GM23248 (cell line): ENCODE results near the gene INPP5J. TPM values are rescaled to one million over a fixed set of nuclear protein-coding genes. Genes with fewer than 3 reads are reported as not detected.

ENCODE experiments used
- DNase-seq: peaks from one replicate; pipeline ENCODE4 v3.0.0-alpha.2; 2015
- H2AFZ ChIP-seq: fragments of 200-600 bp; sonication (generic); 2 replicates; pipeline ENCODE4 v1.6.1; 2016; ENCODE audit warnings: antibody characterized with exemption
- H3F3A ChIP-seq: fragments of 200-600 bp; sonication (generic); 2 replicates; pipeline ENCODE4 v1.6.1; 2016; ENCODE audit warnings: mild to moderate bottlenecking, antibody characterized with exemption, mixed run types; ENCODE audit not compliant: insufficient read depth
- H3K27ac ChIP-seq: fragments of 200-600 bp; sonication (generic); 2 replicates; pipeline ENCODE4 v1.5.1; 2016; ENCODE audit warnings: mild to moderate bottlenecking
- H3K27me3 ChIP-seq: fragments of 200-600 bp; sonication (generic); replicated peaks from 2 replicates; pipeline ENCODE4 v1.6.1; 2016; ENCODE audit warnings: mild to moderate bottlenecking; ENCODE audit not compliant: insufficient read depth
- H3K36me3 ChIP-seq: fragments of 200-600 bp; sonication (generic); 2 replicates; pipeline ENCODE4 v1.6.1; 2016; ENCODE audit warnings: low read depth, mild to moderate bottlenecking
- H3K4me1 ChIP-seq: fragments of 200-600 bp; sonication (generic); 2 replicates; pipeline ENCODE4 v1.6.1; 2016; ENCODE audit warnings: mild to moderate bottlenecking; ENCODE audit not compliant: insufficient read depth
- H3K4me2 ChIP-seq: fragments of 200-600 bp; sonication (generic); one replicate; pipeline ENCODE4 v1.6.1; 2016; ENCODE audit warnings: mild to moderate bottlenecking; ENCODE audit not compliant: unreplicated experiment
- H3K4me3 ChIP-seq: fragments of 200-600 bp; sonication (generic); 2 replicates; pipeline ENCODE4 v1.5.1; 2016; ENCODE audit warnings: mild to moderate bottlenecking
- H3K79me2 ChIP-seq: fragments of 200-600 bp; sonication (generic); 2 replicates; pipeline ENCODE4 v1.6.1; 2016; ENCODE audit warnings: mild to moderate bottlenecking; ENCODE audit not compliant: insufficient read depth
- H3K9ac ChIP-seq: fragments of 200-600 bp; sonication (generic); 2 replicates; pipeline ENCODE4 v1.6.1; 2016; ENCODE audit warnings: mild to moderate bottlenecking
- H3K9me2 ChIP-seq: fragments of 200-600 bp; sonication (generic); 2 replicates; pipeline ENCODE4 v1.6.1; 2016; ENCODE audit warnings: mixed run types, mild to moderate bottlenecking, moderate library complexity; ENCODE audit not compliant: insufficient read depth
- H3K9me3 ChIP-seq: fragments of 200-600 bp; sonication (generic); one replicate; pipeline ENCODE4 v1.6.1; 2017; ENCODE audit warnings: low read depth
- H4K20me1 ChIP-seq: fragments of 200-600 bp; sonication (generic); 2 replicates; pipeline ENCODE4 v1.6.0; 2016; ENCODE audit not compliant: insufficient read depth
- EZH2 ChIP-seq: fragments of 200-600 bp; sonication (generic); IDR thresholded peaks from 2 replicates; pipeline ENCODE4 v1.6.1; 2018; ENCODE audit warnings: antibody characterized with exemption, mild to moderate bottlenecking; ENCODE audit not compliant: insufficient read depth, poor library complexity, severe bottlenecking
- EZH2phosphoT487 ChIP-seq: fragments of 200-600 bp; sonication (generic); IDR thresholded peaks from 2 replicates; pipeline ENCODE4 v1.6.1; 2018; ENCODE audit warnings: antibody characterized with exemption, moderate library complexity, mild to moderate bottlenecking, low read depth; ENCODE audit not compliant: insufficient read depth
- WGBS, 2 experiments: methylation state at CpG; one replicate each; pipeline ENCODE4 v1.1.6; 2015 to 2017; ENCODE audit warnings: low lambda C conversion rate in 2 of 2, low coverage in 1 of 2; ENCODE audit errors: missing lambda C conversion rate in 2 of 2; 5-methylcytosine and 5-hydroxymethylcytosine counted together
- in situ Hi-C: fragments of 300-500 bp; cut with MboI; formaldehyde crosslinking; loops from 2 replicates; pipeline ENCODE4 v1.15.0; 2020
- polyA plus RNA-seq: library from polyadenylated mRNA; unstranded; fragments of >200 nt; fragmentation: Nextera tagmentation; extraction: Ambion mirVana; gene quantifications from 2 replicates; pipeline ENCODE4 v1.2.1, GENCODE V29; 2016
- total RNA-seq: library from RNA; depleted of rRNA; stranded (reverse); fragments of >200 nt; shearing (Covaris generic); gene quantifications from 2 replicates; pipeline ENCODE4 v1.2.3, GENCODE V29; 2014

INPP5J gene
- total and polyA plus RNA-seq, 2 experiments from 2014 or later = 0.26 TPM; not detected in 1

GRCh38 chr22:31136155-31136554 is 13.4 kb downstream of the INPP5J start:
- no peak overlapping the region for H2AFZ ChIP-seq
- TF ChIP-seq EZH2 = no peak
- no peak for TF ChIP-seq EZH2phosphoT487
- H3K9me3 ChIP-seq = no peaks in the 10 kb centered on the region
- no peaks in the 10 kb centered on the region for H3F3A ChIP-seq
- H3K36me3 ChIP-seq = no peaks in the 10 kb centered on the region
- H3K9me2 ChIP-seq = no peaks in the 10 kb centered on the region
- no peak overlapping the region for H3K4me3 ChIP-seq
- no peaks in the 10 kb centered on the region for H3K4me1 ChIP-seq
- no peak overlapping the region for H3K27ac ChIP-seq
- no peaks in the 10 kb centered on the region for H3K79me2 ChIP-seq
- WGBS, 2 experiments = 79 to 83% methylated on average over 9 of the region's 9 CpGs
- DNase-seq = no peak
- no peaks in the 10 kb centered on the region for H4K20me1 ChIP-seq
- peaks cover 18% of the 10 kb centered on the region for H3K27me3 ChIP-seq
- no peak overlapping the region for H3K9ac ChIP-seq
- in situ Hi-C loops = no loop called here
- no peak overlapping the region for H3K4me2 ChIP-seq

DNA sequence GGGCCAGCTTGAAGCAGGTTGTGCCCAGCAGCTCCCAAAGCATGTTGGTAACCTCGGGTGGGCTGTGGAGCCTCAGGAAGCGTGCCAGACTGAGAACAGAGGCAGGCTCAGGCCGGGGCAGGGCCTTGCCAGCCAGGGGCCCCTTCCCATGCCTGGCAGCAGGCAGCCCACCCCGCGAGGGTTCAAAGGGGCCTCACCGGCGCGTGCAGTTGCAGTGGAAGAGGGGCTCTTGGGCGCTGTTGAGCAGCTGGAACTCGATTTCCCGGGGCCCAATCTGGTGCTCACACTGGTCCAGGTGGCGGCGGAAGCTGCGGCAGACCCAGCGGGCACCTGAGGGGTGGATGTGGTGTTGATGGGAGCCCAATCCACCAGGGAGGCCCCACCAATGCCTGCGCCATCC is 13.9 kb downstream of the INPP5J start:
- no peaks in the 10 kb centered on the region for H3K79me2 ChIP-seq
- 76 to 83% methylated on average over 16 of the region's 16 CpGs for WGBS, 2 experiments
- H3K9me3 ChIP-seq = no peaks in the 10 kb centered on the region
- DNase-seq = no peak
- no peaks in the 10 kb centered on the region for H3K9me2 ChIP-seq
- in situ Hi-C loops = no loop called here
- H3K4me2 ChIP-seq = no peak overlapping the region
- no peaks in the 10 kb centered on the region for H4K20me1 ChIP-seq
- no peak overlapping the region for H3K9ac ChIP-seq
- no peak overlapping the region for H3K27ac ChIP-seq
- no peak overlapping the region for H2AFZ ChIP-seq
- no peaks in the 10 kb centered on the region for H3F3A ChIP-seq
- H3K27me3 ChIP-seq = peaks cover 20% of the 10 kb centered on the region
- H3K4me1 ChIP-seq = no peaks in the 10 kb centered on the region
- no peak for TF ChIP-seq EZH2phosphoT487
- TF ChIP-seq EZH2 = no peak
- no peak overlapping the region for H3K4me3 ChIP-seq
- H3K36me3 ChIP-seq = no peaks in the 10 kb centered on the region

DNA sequence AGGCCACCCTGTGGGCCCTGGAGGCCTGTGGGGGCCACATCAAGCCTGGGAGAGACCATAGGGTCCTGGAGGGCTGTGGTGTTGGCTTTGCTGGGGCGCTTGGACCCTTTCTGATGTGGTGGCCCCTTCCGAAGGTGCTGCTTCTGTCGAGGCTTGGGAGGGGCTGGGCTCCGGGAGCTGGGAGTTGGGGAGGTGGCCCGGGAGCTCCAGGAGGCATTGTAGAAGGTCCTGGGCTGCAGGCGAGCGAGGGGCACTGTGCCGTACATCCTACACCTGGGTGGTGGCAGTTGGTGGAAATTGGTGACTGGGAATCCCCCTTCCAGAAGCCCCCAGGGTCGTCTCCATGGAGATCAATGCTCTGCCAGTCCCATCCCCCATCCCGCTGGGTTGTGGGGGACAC is 15.0 kb downstream of the INPP5J start:
- H3K9me3 ChIP-seq = no peaks in the 10 kb centered on the region
- H3F3A ChIP-seq = no peaks in the 10 kb centered on the region
- no peaks in the 10 kb centered on the region for H3K4me1 ChIP-seq
- H3K4me3 ChIP-seq = no peak overlapping the region
- peaks cover 20% of the 10 kb centered on the region for H3K27me3 ChIP-seq
- H4K20me1 ChIP-seq = no peaks in the 10 kb centered on the region
- no peak overlapping the region for H3K4me2 ChIP-seq
- H3K9me2 ChIP-seq = no peaks in the 10 kb centered on the region
- H3K36me3 ChIP-seq = no peaks in the 10 kb centered on the region
- no peak overlapping the region for H3K27ac ChIP-seq
- no peaks in the 10 kb centered on the region for H3K79me2 ChIP-seq
- no peak overlapping the region for H3K9ac ChIP-seq
- in situ Hi-C loops = no loop called here
- TF ChIP-seq EZH2phosphoT487 = no peak
- TF ChIP-seq EZH2 = no peak
- H2AFZ ChIP-seq = no peak overlapping the region
- DNase-seq = no peak
- 52 to 58% methylated on average over 9 to 10 of the region's 10 CpGs for WGBS, 2 experiments

DNA sequence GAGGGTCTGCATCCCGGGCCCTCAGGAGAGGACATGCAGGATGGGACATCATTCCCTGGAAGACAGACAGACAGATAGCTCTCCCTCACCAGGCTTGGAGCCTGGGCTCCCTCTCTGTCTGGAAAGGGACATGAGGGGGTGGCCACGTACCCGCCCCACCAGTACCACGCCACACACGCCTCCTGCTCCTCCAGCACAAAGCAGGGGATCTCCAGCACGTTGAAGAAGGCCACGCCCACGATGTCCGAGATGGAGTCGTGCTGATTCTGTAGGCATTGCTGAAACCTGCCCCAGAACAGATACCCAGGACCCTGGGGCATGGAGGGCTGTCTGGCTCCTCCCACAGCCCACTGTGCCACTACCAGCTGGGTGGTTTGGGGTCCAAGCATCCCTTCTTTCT is 15.4 kb downstream of the INPP5J start:
- no peaks in the 10 kb centered on the region for H3F3A ChIP-seq
- WGBS, 2 experiments = 82 to 87% methylated on average over 9 to 10 of the region's 10 CpGs
- no peaks in the 10 kb centered on the region for H3K36me3 ChIP-seq
- no peak overlapping the region for H3K4me2 ChIP-seq
- H3K9me3 ChIP-seq = no peaks in the 10 kb centered on the region
- no peak overlapping the region for H3K9ac ChIP-seq
- in situ Hi-C loops = no loop called here
- H3K27ac ChIP-seq = no peak overlapping the region
- H3K4me3 ChIP-seq = no peak overlapping the region
- H3K9me2 ChIP-seq = no peaks in the 10 kb centered on the region
- H3K27me3 ChIP-seq = peaks cover 20% of the 10 kb centered on the region
- H2AFZ ChIP-seq = no peak overlapping the region
- no peaks in the 10 kb centered on the region for H4K20me1 ChIP-seq
- no peaks in the 10 kb centered on the region for H3K79me2 ChIP-seq
- no peak for TF ChIP-seq EZH2phosphoT487
- no peak for TF ChIP-seq EZH2
- H3K4me1 ChIP-seq = no peaks in the 10 kb centered on the region
- no peak for DNase-seq

GRCh38 chr22:31139066-31139465 is 16.3 kb downstream of the INPP5J start:
- Histone ChIP-seq H3K4me3 (no peak overlapping the region), H3K79me2 (no peaks in the 10 kb centered on the region), H2AFZ (no peak overlapping the region), H3K27ac (no peak overlapping the region), H3F3A (no peaks in the 10 kb centered on the region), H3K36me3 (no peaks in the 10 kb centered on the region), H3K4me1 (no peaks in the 10 kb centered on the region), H3K4me2 (no peak overlapping the region), H3K9me2 (no peaks in the 10 kb centered on the region), H4K20me1 (no peaks in the 10 kb centered on the region), H3K27me3 (peaks cover 20% of the 10 kb centered on the region), H3K9me3 (no peaks in the 10 kb centered on the region), H3K9ac (no peak overlapping the region)
- no peak for TF ChIP-seq EZH2phosphoT487
- no peak for TF ChIP-seq EZH2
- WGBS, 2 experiments = 81 to 83% methylated on average over 3 of the region's 3 CpGs
- no peak for DNase-seq
- in situ Hi-C loops = no loop called here
